HG03095 (cell line): ENCODE measurements around the gene RNF152.

Source experiments
- ATAC-seq: cut with Tn5 transposase; IDR thresholded peaks from one replicate; pipeline ENCODE4 v1.9.1; 2021; ENCODE audit warnings: moderate library complexity; ENCODE audit not compliant: unreplicated experiment

The RNF152 gene

GRCh38 chr18:61892683-61893308, at the start of gene RNF152:
RNF152 (minus strand) TSS chr18:61893007; CDS start chr18:61816463, 76,544 bp downstream.
- no peak for ATAC-seq

GRCh38 chr18:61941948-61942471, 49.2 kb upstream of the RNF152 start:
- ATAC-seq = no peak

GRCh38 chr18:61939046-61939674, 46.4 kb upstream of the RNF152 start:
- ATAC-seq = peak; percentile 54

GRCh38 chr18:61935362-61935761, 42.6 kb upstream of the RNF152 start:
- ATAC-seq = no peak

GRCh38 chr18:61931654-61932379, 39.0 kb upstream of the RNF152 start:
- no peak for ATAC-seq

DNA sequence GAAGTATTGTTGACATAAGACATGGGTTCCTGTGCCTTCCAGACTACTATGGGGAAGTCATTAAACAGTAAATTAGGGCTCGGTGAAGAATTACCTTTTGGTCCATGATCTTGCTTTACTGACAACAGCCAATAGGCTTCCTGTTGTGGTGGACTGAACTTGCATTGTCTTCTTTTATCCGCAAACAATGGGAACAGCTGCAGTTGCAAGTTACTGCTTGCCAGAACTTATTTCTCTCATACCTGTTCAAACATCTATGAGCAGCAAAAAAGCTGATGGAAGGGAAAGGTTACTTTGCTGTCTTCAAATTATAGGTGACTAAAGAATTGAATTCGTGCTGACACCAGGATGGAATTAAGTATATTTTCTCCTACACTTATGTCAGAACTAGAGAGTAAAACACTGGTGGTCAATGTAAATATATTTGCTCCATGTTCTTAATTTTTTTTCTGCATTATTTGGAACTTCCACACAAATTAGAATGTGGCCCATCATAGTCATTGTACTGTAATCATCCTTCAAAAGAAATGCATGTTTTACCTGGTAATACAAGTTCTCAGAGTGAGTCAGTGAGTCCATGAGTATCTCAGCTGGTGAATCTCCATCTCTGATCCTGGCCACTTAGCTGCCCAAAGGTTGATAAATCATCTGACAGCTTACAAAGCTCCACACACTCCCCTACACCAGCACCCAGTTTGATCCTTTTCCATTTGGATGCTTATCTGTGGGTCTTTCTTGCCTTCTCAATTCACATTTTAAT, 37.3 kb upstream of the RNF152 start:
- ATAC-seq = no peak

- ATAC-seq = no peak
These were observed 33.7 kb upstream of the RNF152 start for GRCh38 chr18:61926532-61926931.

GRCh38 chr18:61924550-61924949, 31.7 kb upstream of the RNF152 start:
- ATAC-seq = no peak

GRCh38 chr18:61922435-61922834, 29.6 kb upstream of the RNF152 start:
- ATAC-seq = no peak

DNA sequence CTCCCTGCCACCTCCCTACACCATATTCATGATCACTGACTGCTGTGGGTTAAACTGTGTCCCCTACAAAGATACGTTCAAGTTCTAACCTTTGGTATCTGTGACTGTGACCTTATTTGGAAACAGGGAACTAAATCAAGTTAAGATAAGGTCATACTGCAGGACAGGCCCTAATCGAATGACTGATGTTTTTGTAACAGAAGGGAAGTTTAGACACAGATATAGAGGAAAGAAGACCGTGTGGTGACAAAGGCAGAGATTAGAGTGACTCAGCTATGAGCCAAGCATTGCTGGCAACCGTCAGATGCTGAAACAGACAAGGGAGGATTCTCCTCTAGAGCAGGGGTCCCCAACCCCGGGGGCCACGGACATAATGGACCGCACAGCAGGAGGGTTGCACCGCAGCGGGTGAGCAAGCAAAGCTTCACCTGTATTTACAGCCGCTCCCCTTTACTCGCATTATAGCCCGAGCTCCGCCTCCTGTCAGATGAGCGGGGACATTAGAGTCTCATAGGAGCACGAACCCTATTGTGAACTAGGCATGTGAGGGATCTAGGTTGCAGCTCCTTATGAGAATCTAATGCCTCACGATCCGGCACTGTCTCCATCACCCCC, 28.9 kb upstream of the RNF152 start:
- no peak for ATAC-seq

DNA sequence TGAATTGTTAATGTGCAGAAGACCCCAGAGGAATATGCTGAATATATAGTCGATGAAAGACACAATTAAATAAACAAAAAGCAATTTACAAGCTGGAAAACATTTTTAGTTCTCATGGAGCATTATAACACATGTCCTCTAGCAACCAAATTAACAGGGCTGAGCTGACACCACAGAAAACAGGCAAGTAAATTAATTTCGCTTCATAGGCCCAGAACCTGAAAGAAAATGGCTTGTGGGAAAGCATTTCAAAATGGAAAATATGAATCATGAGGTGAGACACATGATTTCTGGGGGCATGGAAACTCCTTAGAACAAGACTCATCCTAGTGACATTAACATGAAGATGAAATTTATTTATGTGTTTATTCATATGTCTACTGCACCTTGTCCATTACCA, 25.0 kb upstream of the RNF152 start:
- no peak for ATAC-seq

DNA sequence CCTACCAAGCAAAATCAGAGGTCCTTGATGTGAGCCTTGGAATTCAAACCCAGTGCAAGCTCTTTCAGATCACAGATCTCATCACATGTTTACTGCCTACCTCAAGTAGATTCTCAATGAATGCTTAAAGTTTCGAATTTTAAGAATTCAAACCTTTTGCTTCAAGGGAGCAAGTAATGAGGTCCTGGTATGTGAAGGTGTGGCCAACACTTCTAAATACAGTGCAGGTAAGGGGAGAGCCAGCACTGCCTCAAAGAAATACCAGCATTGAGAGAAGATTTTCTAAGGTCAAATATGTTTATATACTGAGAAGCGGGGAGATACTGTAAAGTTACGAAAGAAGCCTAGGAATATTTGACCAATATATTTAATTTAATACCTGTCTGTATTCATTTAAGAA, 19.7 kb upstream of the RNF152 start:
- no peak for ATAC-seq

- no peak for ATAC-seq
These were observed 17.3 kb upstream of the RNF152 start for GRCh38 chr18:61910101-61910500.

DNA sequence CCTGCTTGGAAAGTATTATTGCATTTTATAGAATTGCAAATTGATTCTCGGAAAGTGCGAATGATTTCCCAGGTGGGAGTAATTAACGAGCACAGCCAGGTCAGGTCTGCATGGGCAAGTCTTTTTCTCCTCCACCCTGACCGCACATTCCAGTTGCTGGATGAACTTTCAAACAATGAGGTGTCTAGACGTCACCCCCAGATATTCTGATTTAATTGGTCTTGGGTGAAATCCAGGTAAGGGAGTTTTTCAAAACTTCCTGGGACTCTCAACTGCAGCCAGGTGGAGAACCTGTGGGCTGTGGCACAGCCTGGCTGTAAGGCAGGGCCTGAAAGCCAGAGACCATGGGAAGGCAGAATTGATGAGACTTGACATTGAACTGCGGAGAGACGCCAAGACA, 15.9 kb upstream of the RNF152 start:
- ATAC-seq = no peak

DNA sequence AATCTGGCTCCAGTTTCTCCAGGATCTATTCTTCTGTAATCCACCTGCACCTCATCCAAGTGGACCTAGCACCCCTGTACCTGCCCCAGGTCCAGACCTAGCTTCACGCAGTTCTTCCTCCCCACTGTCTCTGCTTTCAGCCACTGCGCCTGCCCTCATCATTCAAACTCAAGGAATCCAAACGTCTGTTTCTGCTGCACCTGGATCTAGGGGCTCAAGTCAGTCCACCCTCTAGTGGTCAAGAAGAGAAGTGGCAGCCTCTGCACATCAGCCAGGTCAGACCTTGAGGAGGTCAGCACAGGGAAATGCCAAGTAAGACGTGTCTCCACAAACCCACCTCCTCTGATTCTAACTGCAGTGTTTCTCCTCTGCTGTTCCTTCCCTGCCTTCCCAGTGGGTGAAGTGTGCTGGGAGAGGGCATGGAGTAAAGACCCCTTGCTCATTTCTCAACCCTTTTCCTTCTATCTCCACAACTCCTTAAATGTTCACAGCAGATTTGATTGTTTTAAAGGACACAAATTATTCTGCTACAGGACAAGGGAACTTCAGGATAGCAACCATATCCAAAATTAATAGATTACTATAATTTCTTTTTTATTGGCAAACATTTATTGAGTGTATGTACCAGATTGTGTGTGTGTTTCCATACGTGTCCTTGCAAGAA, 8.6 kb upstream of the RNF152 start:
- peak; percentile 98 for ATAC-seq

GRCh38 chr18:61900504-61901281, 7.9 kb upstream of the RNF152 start:
- ATAC-seq = no peak

DNA sequence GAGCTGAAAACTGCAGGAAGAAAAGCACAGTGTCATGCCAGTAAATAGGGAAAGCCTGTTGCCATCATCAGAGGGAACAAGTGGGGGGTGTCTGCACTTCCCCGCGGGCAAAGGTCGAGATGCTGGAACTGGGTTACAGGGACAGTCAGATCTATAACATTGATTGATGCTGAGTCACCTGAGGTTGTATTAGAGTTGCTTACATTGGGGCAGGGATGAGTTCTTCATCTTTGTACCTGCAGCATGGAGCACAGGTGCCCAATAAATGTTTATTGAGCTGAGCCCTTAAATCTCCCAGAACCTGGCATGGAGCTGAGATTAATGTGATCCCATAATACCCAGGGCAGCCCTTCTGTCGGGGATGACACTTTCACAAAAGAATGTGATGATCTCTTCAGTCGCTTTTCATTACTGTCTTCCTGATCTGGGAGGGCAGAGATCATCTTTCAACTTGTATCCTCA, 5.9 kb upstream of the RNF152 start:
- no peak for ATAC-seq

GRCh38 chr18:61896757-61897156, 4.0 kb upstream of the RNF152 start:
- ATAC-seq = no peak

- ATAC-seq = no peak
These were observed 3.3 kb upstream of the RNF152 start for GRCh38 chr18:61896118-61896517.
